Measurements from ENCODE around the gene CRX. TPM values are rescaled to one million over a fixed set of nuclear protein-coding genes. Genes with fewer than 3 reads are reported as not detected.
"Not testable (repeated sequence)": the region's sequence is repeated elsewhere in the genome, so short reads cannot be mapped to it uniquely, and the experiment has no call there.

The CRX gene
- total RNA-seq, 2 donors from 2014 or later = 0.34 TPM; not detected in 1

- no peak overlapping the region for H3K4me3 ChIP-seq
- no peaks in the 10 kb centered on the region for H3K9me3 ChIP-seq
- H3K27ac ChIP-seq = no peak overlapping the region
- no peak for TF ChIP-seq POLR2A (IDR thresholded peaks at IDR 0.05)
- no peak for TF ChIP-seq POLR2AphosphoS5 (IDR thresholded peaks at IDR 0.05)
- no peak for TF ChIP-seq CTCF (IDR thresholded peaks at IDR 0.05)
- WGBS = 62% methylated on average over 5 of the region's 5 CpGs
- H3K27me3 ChIP-seq (replicated peaks; ENCODE audit: insufficient read depth) = peaks cover 8% of the 10 kb centered on the region
- no peaks in the 10 kb centered on the region for H3K36me3 ChIP-seq
- intact Hi-C loops (cut with DNase I) = no loop called here
- no peaks in the 10 kb centered on the region for H3K4me1 ChIP-seq (replicated peaks)
- DNase-seq (ENCODE audit: low spot score) = no peak
Observed at GRCh38 chr19:47853003-47853402, 31.3 kb downstream of the CRX start.

- TF ChIP-seq POLR2AphosphoS5 (IDR thresholded peaks at IDR 0.05) (no peak), CTCF (IDR thresholded peaks at IDR 0.05) (no peak), POLR2A (IDR thresholded peaks at IDR 0.05) (no peak)
- peaks cover 3% of the 10 kb centered on the region for H3K27me3 ChIP-seq (replicated peaks; ENCODE audit: insufficient read depth)
- H3K36me3 ChIP-seq = no peaks in the 10 kb centered on the region
- no peak overlapping the region for H3K27ac ChIP-seq
- DNase-seq (ENCODE audit: low spot score) = no peak
- 48% methylated on average over 4 of the region's 4 CpGs for WGBS
- H3K9me3 ChIP-seq = no peaks in the 10 kb centered on the region
- intact Hi-C loops (cut with DNase I) = no loop called here
- no peaks in the 10 kb centered on the region for H3K4me1 ChIP-seq (replicated peaks)
- H3K4me3 ChIP-seq = no peak overlapping the region
Observed at GRCh38 chr19:47854459-47854858, 32.7 kb downstream of the CRX start.

- 88% methylated on average over 9 of the region's 9 CpGs for WGBS
- H3K27ac ChIP-seq; H3K4me3 ChIP-seq; H3K9me3 ChIP-seq; DNase-seq (ENCODE audit: low spot score); H3K27me3 ChIP-seq (replicated peaks; ENCODE audit: insufficient read depth); H3K4me1 ChIP-seq (replicated peaks); intact Hi-C loops (cut with DNase I); H3K36me3 ChIP-seq: not testable (repeated sequence)
Observed at GRCh38 chr19:47858231-47858630, 36.5 kb downstream of the CRX start.

- H3K4me1 ChIP-seq (replicated peaks); H3K4me3 ChIP-seq; DNase-seq (ENCODE audit: low spot score); H3K9me3 ChIP-seq; intact Hi-C loops (cut with DNase I); H3K36me3 ChIP-seq; H3K27me3 ChIP-seq (replicated peaks; ENCODE audit: insufficient read depth); H3K27ac ChIP-seq: not testable (repeated sequence)
- WGBS = 88% methylated on average over 9 of the region's 9 CpGs
Observed at GRCh38 chr19:47858646-47859285, 37.0 kb downstream of the CRX start, which contains the start of gene TPRX2. TPRX2 (plus strand) TSS chr19:47859235; CDS start chr19:47859247, 12 bp downstream.

GRCh38 chr19:47859838-47860237 is 38.1 kb downstream of the CRX start:
- H3K9me3 ChIP-seq = not testable (repeated sequence)
- WGBS = 95% methylated on average over 5 of the region's 17 CpGs

GRCh38 chr19:47860602-47861297 is 39.0 kb downstream of the CRX start:
- TF ChIP-seq POLR2A (IDR thresholded peaks at IDR 0.05) = no peak
- TF ChIP-seq POLR2AphosphoS5 (IDR thresholded peaks at IDR 0.05) = no peak
- TF ChIP-seq CTCF (IDR thresholded peaks at IDR 0.05) = no peak
- H3K4me3 ChIP-seq = no peak overlapping the region
- 78% methylated on average over 6 of the region's 34 CpGs for WGBS
- intact Hi-C loops (cut with DNase I) = loop anchor here (10.0 kb wide), 1 partner anchor 46 kb away; no protein-coding TSS in a partner anchor
- DNase-seq (ENCODE audit: low spot score) = no peak
- no peaks in the 10 kb centered on the region for H3K36me3 ChIP-seq
- H3K27me3 ChIP-seq (replicated peaks; ENCODE audit: insufficient read depth) = no peaks in the 10 kb centered on the region
- no peaks in the 10 kb centered on the region for H3K9me3 ChIP-seq
- no peaks in the 10 kb centered on the region for H3K4me1 ChIP-seq (replicated peaks)
- no peak overlapping the region for H3K27ac ChIP-seq

More at GRCh38 chr19:47859838-47860237, 38.1 kb downstream of the CRX start:
- intact Hi-C loops (cut with DNase I) = loop anchor here (10.0 kb wide), 1 partner anchor 45 kb away; no protein-coding TSS in a partner anchor
- not testable (repeated sequence) for H3K4me1 ChIP-seq (replicated peaks); H3K4me3 ChIP-seq; H3K27me3 ChIP-seq (replicated peaks; ENCODE audit: insufficient read depth); DNase-seq (ENCODE audit: low spot score); H3K36me3 ChIP-seq; H3K27ac ChIP-seq

Data from prostate gland (tissue), 2 donors.